Tibial nerve (tissue), 4 donors: Measurements from ENCODE around the gene FAM222A. TPM values are rescaled to one million over a fixed set of nuclear protein-coding genes. Genes with fewer than 3 reads are reported as not detected.

Experiments used
- DNase-seq, 2 donors: peaks; one replicate each; pipeline ENCODE4 v3.0.0-alpha.2; 2019; ENCODE audit warnings: low spot score in 2 of 2
- H3K27ac ChIP-seq, 4 donors: fragments of 200-600 bp; sonication (generic) in 3 of 4; one replicate each; pipeline ENCODE4 v1.5.1; 2017 to 2019; ENCODE audit warnings: mild to moderate bottlenecking in 1 of 4
- H3K27me3 ChIP-seq, 2 donors: fragments of 200-600 bp; sonication (generic) in 1 of 2; one replicate each; pipeline versions ENCODE4 v1.5.1 to v1.6.0; 2017 to 2019
- H3K36me3 ChIP-seq, 3 donors: fragments of 200-600 bp; sonication (generic); one replicate each; pipeline ENCODE4 v1.5.1; 2018 to 2019
- H3K4me1 ChIP-seq, 4 donors: fragments of 200-600 bp; sonication (generic) in 3 of 4; one replicate each; pipeline ENCODE4 v1.5.1; 2017 to 2019
- H3K4me3 ChIP-seq, 4 donors: fragments of 200-600 bp; sonication (generic) in 3 of 4; one replicate each; pipeline ENCODE4 v1.5.1; 2017 to 2019; ENCODE audit warnings: mild to moderate bottlenecking in 1 of 4, moderate library complexity in 1 of 4
- H3K9me3 ChIP-seq, 4 donors: fragments of 200-600 bp; sonication (generic) in 3 of 4; one replicate each; pipeline ENCODE4 v1.5.1; 2017 to 2019
- CTCF ChIP-seq, 5 experiments: fragments of 200-600 bp in 3 of 5; fragments of 450-650 bp in 2 of 5; sonication (generic) in 3 of 5; IDR thresholded peaks; one replicate each; pipeline ENCODE4 v1.5.1; 2016 to 2019; ENCODE audit warnings: antibody characterized with exemption in 5 of 5, mild to moderate bottlenecking in 3 of 5, moderate library complexity in 2 of 5
- EP300 ChIP-seq, 2 donors: sonication (generic); formaldehyde crosslinking; IDR thresholded peaks; one replicate each; pipeline ENCODE4 v1.6.1; 2017; ENCODE audit warnings: antibody characterized with exemption in 2 of 2, mild to moderate bottlenecking in 1 of 2
- POLR2A ChIP-seq, 2 donors: fragments of 450-650 bp; IDR thresholded peaks; one replicate each; pipeline ENCODE4 v1.6.1; 2017; ENCODE audit warnings: antibody characterized with exemption in 2 of 2, mild to moderate bottlenecking in 2 of 2, moderate library complexity in 2 of 2
- WGBS, 2 donors: methylation state at CpG; one replicate each; pipeline ENCODE4 v1.1.5; 2018; 5-methylcytosine and 5-hydroxymethylcytosine counted together
- total RNA-seq, 4 donors: library from RNA; depleted of rRNA; stranded (reverse); fragments of >200 nt; gene quantifications; one replicate each; pipeline ENCODE4 v1.1.0, GENCODE V29; 2016

The FAM222A gene
- total RNA-seq, 4 donors from 2014 or later, result 1.3 to 3.3 (median 1.9) TPM

- TF ChIP-seq POLR2A (IDR thresholded peaks at IDR 0.05), result no peak
- TF ChIP-seq CTCF (IDR thresholded peaks at IDR 0.05), result no peak
- no peak for TF ChIP-seq EP300 (IDR thresholded peaks at IDR 0.05)
- DNase-seq, result no peak
- Histone ChIP-seq H3K27me3 (no peaks in the 10 kb centered on the region), H3K4me3 (no peak overlapping the region), H3K9me3 (no peaks in the 10 kb centered on the region), H3K27ac (no peak overlapping the region), H3K36me3 (no peaks in the 10 kb centered on the region), H3K4me1 (no peaks in the 10 kb centered on the region)
- 78 to 82% methylated on average over 19 of the region's 19 CpGs for WGBS, 2 donors
Observed at GRCh38 chr12:109797905-109798669, 84.5 kb downstream of the FAM222A start.

- no peak overlapping the region for H3K4me3 ChIP-seq
- TF ChIP-seq EP300 (IDR thresholded peaks at IDR 0.05), result no peak
- no peak for TF ChIP-seq CTCF (IDR thresholded peaks at IDR 0.05)
- no peak for TF ChIP-seq POLR2A (IDR thresholded peaks at IDR 0.05)
- no peaks in the 10 kb centered on the region for H3K9me3 ChIP-seq
- no peaks in the 10 kb centered on the region for H3K36me3 ChIP-seq
- H3K27ac ChIP-seq, result no peak overlapping the region
- WGBS, 2 donors, result 87 to 89% methylated on average over 19 to 20 of the region's 20 CpGs
- H3K4me1 ChIP-seq, result no peaks in the 10 kb centered on the region
- DNase-seq, result no peak
- no peaks in the 10 kb centered on the region for H3K27me3 ChIP-seq
Observed at GRCh38 chr12:109798691-109799090, 85.1 kb downstream of the FAM222A start.

GRCh38 chr12:109800536-109800935, 86.9 kb downstream of the FAM222A start:
- Histone ChIP-seq H3K4me3 (no peak overlapping the region), H3K9me3 (no peaks in the 10 kb centered on the region), H3K27me3 (no peaks in the 10 kb centered on the region), H3K4me1 (peaks cover 0 to 4% (median 0%) of the 10 kb centered on the region in 4 donors), H3K36me3 (no peaks in the 10 kb centered on the region), H3K27ac (no peak overlapping the region)
- WGBS, 2 donors, result 87 to 91% methylated on average over 7 to 13 of the region's 13 CpGs
- TF ChIP-seq CTCF (IDR thresholded peaks at IDR 0.05) (no peak), POLR2A (IDR thresholded peaks at IDR 0.05) (no peak), EP300 (IDR thresholded peaks at IDR 0.05) (no peak)
- DNase-seq, result no peak

- TF ChIP-seq EP300 (IDR thresholded peaks at IDR 0.05) (no peak), POLR2A (IDR thresholded peaks at IDR 0.05) (no peak), CTCF (IDR thresholded peaks at IDR 0.05) (no peak)
- Histone ChIP-seq H3K27ac (no peak overlapping the region), H3K4me1 (peaks cover 0 to 5% (median 0%) of the 10 kb centered on the region in 4 donors), H3K27me3 (no peaks in the 10 kb centered on the region), H3K9me3 (no peaks in the 10 kb centered on the region), H3K36me3 (no peaks in the 10 kb centered on the region), H3K4me3 (no peak overlapping the region)
- 92 to 97% methylated on average over 14 to 15 of the region's 15 CpGs for WGBS, 2 donors
- DNase-seq, result no peak
Observed at GRCh38 chr12:109802828-109803227, 89.2 kb downstream of the FAM222A start.

GRCh38 chr12:109803678-109804077, 90.1 kb downstream of the FAM222A start:
- WGBS, 2 donors, result 86 to 89% methylated on average over 3 of the region's 3 CpGs
- Histone ChIP-seq H3K27me3 (no peaks in the 10 kb centered on the region), H3K36me3 (no peaks in the 10 kb centered on the region), H3K9me3 (no peaks in the 10 kb centered on the region), H3K4me1 (peaks cover 0 to 5% (median 0%) of the 10 kb centered on the region in 4 donors), H3K4me3 (no peak overlapping the region), H3K27ac (no peak overlapping the region)
- no peak for DNase-seq
- no peak for TF ChIP-seq POLR2A (IDR thresholded peaks at IDR 0.05)
- no peak for TF ChIP-seq CTCF (IDR thresholded peaks at IDR 0.05)
- TF ChIP-seq EP300 (IDR thresholded peaks at IDR 0.05), result no peak
